Cardiac muscle cell (in vitro differentiated cells and primary cell): ENCODE data around the gene EDRF1. TPM values are rescaled to one million over a fixed set of nuclear protein-coding genes. Genes with fewer than 3 reads are reported as not detected.

Experiments used
- DNase-seq, 2 donors: peaks; one replicate each; pipeline versions ENCODE4 v3.0.0 to v3.0.0-alpha.2; 2010 to 2017; ENCODE audit warnings: low read depth in 1 of 2, low spot score in 1 of 2
- H3K27ac ChIP-seq: fragments of 200-600 bp; sonication (generic); 2 replicates; pipeline ENCODE4 v1.5.1; 2016
- H3K27me3 ChIP-seq: fragments of 200-600 bp; sonication (generic); 2 replicates; pipeline ENCODE4 v1.6.0; 2016; ENCODE audit warnings: control low read depth
- H3K36me3 ChIP-seq: fragments of 200-600 bp; sonication (generic); 2 replicates; pipeline ENCODE4 v1.5.1; 2016; ENCODE audit warnings: control low read depth
- H3K4me1 ChIP-seq: fragments of 200-600 bp; sonication (generic); 2 replicates; pipeline ENCODE4 v1.8.1; 2017; ENCODE audit warnings: low read depth, mild to moderate bottlenecking, mixed run types
- H3K4me3 ChIP-seq: fragments of 200-600 bp; sonication (generic); 2 replicates; pipeline ENCODE4 v1.5.1; 2016; ENCODE audit warnings: mild to moderate bottlenecking
- H3K9me3 ChIP-seq: fragments of 200-600 bp; sonication (generic); 2 replicates; pipeline ENCODE4 v1.5.1; 2017; ENCODE audit warnings: low read depth, mild to moderate bottlenecking, control low read depth
- polyA plus RNA-seq: library from polyadenylated mRNA; unstranded; fragments of >200 nt; fragmentation: Nextera tagmentation; extraction: Ambion mirVana; gene quantifications from 2 replicates; pipeline ENCODE4 v1.2.1, GENCODE V29; 2016
- total RNA-seq: library from RNA; depleted of rRNA; stranded (reverse); fragments of >200 nt; gene quantifications from 2 replicates; pipeline ENCODE4 v1.2.3, GENCODE V29; 2016
- TF ChIP-seq, protein P1 (sequence below): IDR thresholded peaks from 2 replicates; pipeline ENCODE4 v1.5.1; 2012; ENCODE audit warnings: low read depth, mild to moderate bottlenecking, low read length

EDRF1 gene
- total and polyA plus RNA-seq, 2 experiments from 2014 or later, result 10.4 to 23.8 TPM

DNA sequence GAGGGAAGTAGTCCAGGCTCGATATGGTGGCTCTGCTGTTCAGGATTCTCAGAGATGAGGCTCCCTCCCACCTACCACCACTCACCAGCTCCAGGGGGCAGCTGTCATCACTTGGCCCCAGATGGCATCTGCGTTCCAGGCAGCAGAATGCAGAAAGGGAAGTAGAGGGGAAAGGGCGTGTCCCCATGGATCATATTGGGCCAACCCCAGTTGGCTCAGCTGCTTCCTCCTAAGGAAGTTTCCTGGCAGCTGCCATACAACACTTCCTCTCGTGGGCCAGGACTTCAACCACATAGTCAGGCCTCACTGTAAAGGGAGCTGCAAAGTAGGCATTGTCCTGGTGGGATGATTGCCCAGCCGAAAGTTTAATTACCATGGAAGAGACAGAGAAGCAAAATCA lies 34.9 kb upstream of the EDRF1 start:
- DNase-seq, result no peak
- H3K4me3 ChIP-seq, result no peak overlapping the region
- no peaks in the 10 kb centered on the region for H3K9me3 ChIP-seq
- no peak overlapping the region for H3K27ac ChIP-seq
- H3K36me3 ChIP-seq, result no peaks in the 10 kb centered on the region
- no peaks in the 10 kb centered on the region for H3K27me3 ChIP-seq
- no peaks in the 10 kb centered on the region for H3K4me1 ChIP-seq
- TF ChIP-seq, protein P1, sequence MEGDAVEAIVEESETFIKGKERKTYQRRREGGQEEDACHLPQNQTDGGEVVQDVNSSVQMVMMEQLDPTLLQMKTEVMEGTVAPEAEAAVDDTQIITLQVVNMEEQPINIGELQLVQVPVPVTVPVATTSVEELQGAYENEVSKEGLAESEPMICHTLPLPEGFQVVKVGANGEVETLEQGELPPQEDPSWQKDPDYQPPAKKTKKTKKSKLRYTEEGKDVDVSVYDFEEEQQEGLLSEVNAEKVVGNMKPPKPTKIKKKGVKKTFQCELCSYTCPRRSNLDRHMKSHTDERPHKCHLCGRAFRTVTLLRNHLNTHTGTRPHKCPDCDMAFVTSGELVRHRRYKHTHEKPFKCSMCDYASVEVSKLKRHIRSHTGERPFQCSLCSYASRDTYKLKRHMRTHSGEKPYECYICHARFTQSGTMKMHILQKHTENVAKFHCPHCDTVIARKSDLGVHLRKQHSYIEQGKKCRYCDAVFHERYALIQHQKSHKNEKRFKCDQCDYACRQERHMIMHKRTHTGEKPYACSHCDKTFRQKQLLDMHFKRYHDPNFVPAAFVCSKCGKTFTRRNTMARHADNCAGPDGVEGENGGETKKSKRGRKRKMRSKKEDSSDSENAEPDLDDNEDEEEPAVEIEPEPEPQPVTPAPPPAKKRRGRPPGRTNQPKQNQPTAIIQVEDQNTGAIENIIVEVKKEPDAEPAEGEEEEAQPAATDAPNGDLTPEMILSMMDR, result no peak

DNA sequence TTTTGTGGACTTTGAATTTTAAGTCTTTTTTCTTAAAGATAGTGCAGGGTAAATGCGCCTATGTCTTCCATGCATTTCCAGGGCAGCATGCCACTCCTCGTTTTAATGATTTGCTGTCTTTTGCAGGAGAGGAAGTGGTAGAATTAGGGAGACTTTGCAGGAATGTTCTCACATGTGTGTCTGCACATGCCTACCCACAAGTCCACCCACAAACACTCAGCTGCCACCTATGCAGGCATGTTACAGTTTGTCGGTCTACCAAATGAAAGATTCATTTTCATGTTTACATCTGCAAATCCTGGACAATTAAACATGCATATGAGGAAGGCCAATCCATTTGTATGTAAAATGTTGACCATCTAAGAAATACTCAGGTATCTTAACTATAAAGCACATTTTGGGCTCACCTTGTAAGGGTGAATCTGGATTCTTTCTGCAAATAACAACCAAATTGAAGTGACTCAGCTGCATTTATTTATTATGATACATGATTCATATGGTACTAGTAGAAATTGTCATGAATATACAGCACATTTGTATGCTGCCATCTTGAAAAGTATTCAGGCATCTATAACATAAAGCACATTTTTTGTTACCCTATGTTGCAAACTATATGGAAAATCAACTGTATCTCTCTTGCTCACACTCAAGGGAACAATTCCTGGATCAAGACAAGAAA lies 31.9 kb upstream of the EDRF1 start:
- Histone ChIP-seq H3K36me3 (no peaks in the 10 kb centered on the region), H3K4me1 (no peaks in the 10 kb centered on the region), H3K27ac (no peak overlapping the region), H3K27me3 (no peaks in the 10 kb centered on the region), H3K4me3 (no peak overlapping the region), H3K9me3 (no peaks in the 10 kb centered on the region)
- TF ChIP-seq, protein P1, result no peak
- no peak for DNase-seq

DNA sequence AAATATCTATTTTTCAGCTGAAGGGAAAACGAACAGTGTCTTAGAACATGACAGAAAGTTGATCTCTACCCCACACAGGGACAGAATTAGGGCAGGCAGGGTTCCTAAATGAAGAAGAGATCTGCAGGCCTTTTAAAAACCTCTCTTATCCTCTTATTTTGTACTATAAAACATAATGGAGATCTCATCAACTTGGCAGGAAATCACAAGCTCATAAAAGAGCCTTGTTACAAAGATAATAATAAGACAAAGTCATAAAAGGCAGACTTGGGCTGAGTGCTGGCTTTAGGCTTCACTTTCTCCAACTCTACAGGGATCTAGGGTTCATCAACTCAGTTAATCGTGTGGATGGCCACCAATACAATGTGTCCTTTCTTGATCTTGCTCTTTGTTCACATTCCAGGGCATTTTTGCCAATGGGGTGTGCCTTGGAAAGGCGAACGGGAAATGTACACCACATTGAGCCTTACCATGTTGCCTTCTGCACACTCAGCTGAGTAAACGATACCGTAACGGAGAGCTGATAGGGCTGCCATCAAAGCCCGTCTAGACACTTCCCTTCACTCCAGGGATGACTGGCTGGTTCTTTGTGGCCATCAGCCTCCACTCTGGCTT lies 29.4 kb upstream of the EDRF1 start:
- H3K36me3 ChIP-seq, result no peaks in the 10 kb centered on the region
- no peak overlapping the region for H3K4me3 ChIP-seq
- no peaks in the 10 kb centered on the region for H3K27me3 ChIP-seq
- no peaks in the 10 kb centered on the region for H3K4me1 ChIP-seq
- TF ChIP-seq, protein P1, result no peak
- H3K27ac ChIP-seq, result no peak overlapping the region
- H3K9me3 ChIP-seq, result no peaks in the 10 kb centered on the region
- DNase-seq, result no peak

DNA sequence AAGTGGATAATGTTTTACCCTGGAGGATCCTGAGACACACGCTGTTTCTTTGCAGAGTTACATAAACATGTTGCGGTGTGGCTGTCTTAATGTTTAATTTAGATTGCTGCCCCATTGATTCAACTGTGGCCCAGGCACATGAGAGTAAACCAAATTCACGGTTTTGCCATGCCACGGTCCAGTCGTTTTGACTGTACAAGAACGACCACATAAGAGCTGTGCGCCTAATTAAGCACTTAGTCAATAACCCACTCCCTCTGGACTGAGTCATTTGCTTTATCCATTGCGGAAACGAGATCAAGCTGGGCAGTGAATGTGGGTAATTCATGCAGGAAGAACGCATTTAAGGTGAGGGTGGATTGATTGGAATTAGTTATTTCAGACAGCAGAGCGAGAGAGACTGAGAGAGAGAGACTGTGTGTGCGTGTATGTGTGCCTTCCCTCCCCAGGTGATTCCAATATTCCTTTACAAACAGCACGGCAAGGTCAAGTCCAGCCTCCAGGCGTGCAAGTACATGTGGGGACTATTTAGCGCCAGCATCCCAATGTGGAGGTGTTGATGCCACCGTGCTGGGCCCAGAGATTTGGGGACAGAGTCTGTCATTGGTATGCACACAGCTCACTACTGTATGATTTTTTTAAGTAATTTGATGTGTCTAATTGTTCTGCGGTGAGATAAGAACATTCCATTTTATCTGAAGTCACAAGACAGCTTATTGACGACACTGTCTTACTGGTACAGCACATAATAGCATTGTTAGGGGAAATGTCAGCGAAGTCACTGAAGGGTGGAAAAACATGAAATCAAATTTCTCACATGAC lies 28.1 kb upstream of the EDRF1 start:
- TF ChIP-seq, protein P1, result no peak
- Histone ChIP-seq H3K4me1 (no peaks in the 10 kb centered on the region), H3K27me3 (no peaks in the 10 kb centered on the region), H3K27ac (no peak overlapping the region), H3K9me3 (no peaks in the 10 kb centered on the region), H3K36me3 (no peaks in the 10 kb centered on the region), H3K4me3 (no peak overlapping the region)
- no peak for DNase-seq

DNA sequence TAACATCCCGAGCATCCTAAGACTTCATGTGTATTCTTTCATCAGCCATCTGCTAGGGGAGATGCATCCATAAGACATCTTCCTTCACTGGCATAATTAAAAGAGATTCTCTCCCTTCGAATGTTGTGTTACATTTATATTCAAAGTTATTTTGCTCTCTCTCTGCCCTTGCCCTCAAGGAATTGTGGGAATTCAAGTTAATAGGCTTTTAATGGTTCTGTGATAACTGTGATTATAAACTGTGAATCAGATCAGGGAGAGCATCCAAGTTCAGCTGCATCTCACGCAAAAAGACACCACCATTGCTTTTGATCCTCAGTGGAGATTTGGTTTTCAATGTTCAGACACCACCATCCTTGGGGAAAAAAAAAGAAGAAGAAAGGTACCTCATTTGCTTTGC lies 27.3 kb upstream of the EDRF1 start:
- Histone ChIP-seq H3K36me3 (no peaks in the 10 kb centered on the region), H3K27me3 (no peaks in the 10 kb centered on the region), H3K27ac (no peak overlapping the region), H3K4me3 (no peak overlapping the region), H3K4me1 (no peaks in the 10 kb centered on the region), H3K9me3 (no peaks in the 10 kb centered on the region)
- no peak for DNase-seq
- TF ChIP-seq, protein P1, result no peak
